ENCODE results near the gene SRSF7. TPM values are rescaled to one million over a fixed set of nuclear protein-coding genes. Genes with fewer than 3 reads are reported as not detected.

Gene SRSF7
- total and polyA plus RNA-seq, 2 donors (not counting 1 experiment from before 2014, with no cell fraction given): 283 to 505 TPM

GRCh38 chr2:38775097-38775920 lies 24.1 kb upstream of the SRSF7 start:
- intact Hi-C loops (cut with micrococcal nuclease): loop anchor here (10.0 kb wide), 2 partner anchors 59 to 1811 kb away; partner anchors contain the start of gene STRN
- Histone ChIP-seq H3K9ac (ENCODE audit: low read length) (no peak overlapping the region), H4K20me1 (ENCODE audit: control insufficient read depth, insufficient read depth, low read length, poor library complexity, severe bottlenecking) (no peaks in the 10 kb centered on the region), H3K9me3 (ENCODE audit: control extremely low read depth in 1 of 3, control insufficient read depth in 2 of 3, insufficient read depth in 1 of 3, low read length in 2 of 3) (no peaks in the 10 kb centered on the region), H3K36me3 (replicated peaks in 1 of 2; ENCODE audit: control extremely low read depth in 1 of 2, control insufficient read depth in 1 of 2, extremely low read depth in 1 of 2, insufficient read depth in 2 of 2, low read length in 1 of 2) (peaks cover 0 to 6% of the 10 kb centered on the region in 2 experiments), H3K4me2 (replicated peaks; ENCODE audit: low read depth, low read length, poor library complexity, severe bottlenecking) (no peak overlapping the region), H3K27ac (ENCODE audit: low read length in 2 of 2) (no peak overlapping the region), H2AFZ (ENCODE audit: insufficient read depth, low read depth, low read length, poor library complexity, severe bottlenecking) (no peak overlapping the region), H3K4me1 (ENCODE audit: control insufficient read depth in 2 of 2, insufficient read depth in 2 of 2, low read length in 2 of 2) (peaks cover 6 to 10% of the 10 kb centered on the region in 2 donors), H3K27me3 (replicated peaks in 1 of 4; ENCODE audit: control extremely low read depth in 1 of 4, control insufficient read depth in 3 of 4, insufficient read depth in 4 of 4, low read length in 3 of 4) (peaks cover 0 to 3% (median 0%) of the 10 kb centered on the region in 4 experiments), H3K79me2 (ENCODE audit: control insufficient read depth, insufficient read depth, low read length) (peaks cover 13% of the 10 kb centered on the region), H3K4me3 (ENCODE audit: control extremely low read depth in 1 of 5, extremely low read depth in 1 of 5, insufficient read depth in 1 of 5, low read depth in 2 of 5, low read length in 4 of 5) (no peak overlapping the region)
- Mint-ChIP-seq H3K27me3 (peaks cover 20% of the 10 kb centered on the region), H3K27ac (no peak overlapping the region), H3K4me3 (no peak overlapping the region), H3K4me1 (peaks cover 11% of the 10 kb centered on the region), H3K9me3 (ENCODE audit: insufficient read depth) (no peaks in the 10 kb centered on the region)
- ChIA-PET CTCF (interaction anchor here (0.6 kb wide), 1 partner anchor 396 kb away, joined by 4 read pairs; no protein-coding TSS in a partner anchor), POLR2A (interaction anchor here (0.6 to 1.7 kb wide), 2 partner anchors 14 to 24 kb away, joined by 5 to 6 read pairs; partner anchors contain the start of gene SRSF7)
- WGBS (ENCODE audit: insufficient coverage): 89% methylated on average over 10 of the region's 17 CpGs
- TF ChIP-seq EZH2 (IDR thresholded peaks at IDR 0.05; ENCODE audit: borderline replicate concordance, insufficient read depth, low read depth, low read length, poor library complexity, severe bottlenecking): no peak
- DNase-seq (no peak), ATAC-seq (ENCODE audit: low read depth) (no peak)

GRCh38 chr2:38771632-38772031 lies 20.5 kb upstream of the SRSF7 start:
- H3K4me2 ChIP-seq (replicated peaks; ENCODE audit: low read depth, low read length, poor library complexity, severe bottlenecking): no peak overlapping the region
- no peak overlapping the region for H3K9ac ChIP-seq (ENCODE audit: low read length)
- no peaks in the 10 kb centered on the region for H3K9me3 Mint-ChIP-seq (ENCODE audit: insufficient read depth)
- H3K36me3 ChIP-seq (replicated peaks in 1 of 2; ENCODE audit: control extremely low read depth in 1 of 2, control insufficient read depth in 1 of 2, extremely low read depth in 1 of 2, insufficient read depth in 2 of 2, low read length in 1 of 2): no peaks in the 10 kb centered on the region
- no peaks in the 10 kb centered on the region for H3K4me1 ChIP-seq (ENCODE audit: control insufficient read depth in 2 of 2, insufficient read depth in 2 of 2, low read length in 2 of 2)
- H3K9me3 ChIP-seq (ENCODE audit: control extremely low read depth in 1 of 3, control insufficient read depth in 2 of 3, insufficient read depth in 1 of 3, low read length in 2 of 3): no peaks in the 10 kb centered on the region
- no peak overlapping the region for H3K4me3 ChIP-seq (ENCODE audit: control extremely low read depth in 1 of 5, extremely low read depth in 1 of 5, insufficient read depth in 1 of 5, low read depth in 2 of 5, low read length in 4 of 5)
- DNase-seq (no peak), ATAC-seq (ENCODE audit: low read depth) (no peak)
- H3K27me3 ChIP-seq (replicated peaks in 1 of 4; ENCODE audit: control extremely low read depth in 1 of 4, control insufficient read depth in 3 of 4, insufficient read depth in 4 of 4, low read length in 3 of 4): peaks cover 0 to 3% (median 0%) of the 10 kb centered on the region in 4 experiments
- WGBS (ENCODE audit: insufficient coverage): 77% methylated on average over 5 of the region's 5 CpGs
- no peak overlapping the region for H2AFZ ChIP-seq (ENCODE audit: insufficient read depth, low read depth, low read length, poor library complexity, severe bottlenecking)
- ChIA-PET POLR2A (no interaction called here), CTCF (interaction anchor here (1.0 kb wide), 1 partner anchor 9 kb away, joined by 5 read pairs; no protein-coding TSS in a partner anchor)
- H3K4me3 Mint-ChIP-seq: no peak overlapping the region
- H3K27ac Mint-ChIP-seq: no peak overlapping the region
- H3K27ac ChIP-seq (ENCODE audit: low read length in 2 of 2): no peak overlapping the region
- no peaks in the 10 kb centered on the region for H3K4me1 Mint-ChIP-seq
- TF ChIP-seq EZH2 (IDR thresholded peaks at IDR 0.05; ENCODE audit: borderline replicate concordance, insufficient read depth, low read depth, low read length, poor library complexity, severe bottlenecking) (no peak), CTCF (IDR thresholded peaks at IDR 0.05) (no peak)
- H3K79me2 ChIP-seq (ENCODE audit: control insufficient read depth, insufficient read depth, low read length): no peaks in the 10 kb centered on the region
- peaks cover 16% of the 10 kb centered on the region for H3K27me3 Mint-ChIP-seq
- intact Hi-C loops (cut with micrococcal nuclease): loop anchor here (10.0 kb wide), 2 partner anchors 63 to 1807 kb away; partner anchors contain the start of gene STRN
- H4K20me1 ChIP-seq (ENCODE audit: control insufficient read depth, insufficient read depth, low read length, poor library complexity, severe bottlenecking): no peaks in the 10 kb centered on the region
